Pancreas (tissue), 10 donors: ENCODE data around the gene FHOD3. TPM values are rescaled to one million over a fixed set of nuclear protein-coding genes. Genes with fewer than 3 reads are reported as not detected.

Experiments used
- ATAC-seq, 4 donors: fragments of 200-7000 bp; cut with Tn5 transposase; one replicate each; pipeline versions ENCODE4 v1.8.0 to v1.9.1; 2020; ENCODE audit warnings: mild to moderate bottlenecking in 4 of 4, moderate library complexity in 4 of 4
- DNase-seq, 6 donors: peaks; one replicate each; pipeline ENCODE4 v3.0.0-alpha.2; 2020
- FAIRE-seq: peaks from 2 replicates; lab custom pipeline; 2012; peaks lifted over from hg19 to GRCh38; lab: Jason Lieb, UNC
- H3K27ac ChIP-seq, 4 donors: fragments of 200-600 bp; sonication (generic); 1 replicate in 3 of 4; 2 replicates in 1 of 4; pipeline versions ENCODE4 v1.5.0 to v1.8.0; 2020
- H3K27me3 ChIP-seq, 4 donors: fragments of 200-600 bp; one replicate each; pipeline ENCODE4 v1.8.0; 2021
- H3K36me3 ChIP-seq, 3 donors: fragments of 200-600 bp; sonication (generic) in 1 of 3; one replicate each; pipeline versions ENCODE4 v1.5.0 to v1.8.0; 2020 to 2021
- H3K4me1 ChIP-seq, 3 donors: fragments of 200-600 bp; one replicate each; pipeline ENCODE4 v1.8.0; 2021
- H3K4me3 ChIP-seq, 4 donors: fragments of 200-600 bp; sonication (generic) in 2 of 4; one replicate each; pipeline versions ENCODE4 v1.5.0 to v1.8.0; 2020 to 2021
- H3K9me3 ChIP-seq, 4 donors: fragments of 200-600 bp; one replicate each; pipeline ENCODE4 v1.8.0; 2021
- WGBS, 2 donors: extraction: QIAGEN DNeasy Blood & Tissue Kit; methylation state at CpG; one replicate each; pipeline ENCODE4 v1.1.7; 2013; 5-methylcytosine and 5-hydroxymethylcytosine counted together
- intact Hi-C, 3 donors: fragments of 100-400 bp; cut with DNase I; formaldehyde crosslinking; loops; one replicate each; pipeline versions ENCODE4 v1.11.1 to v1.14.2; 2022
- polyA plus RNA-seq, 2 donors: library from polyadenylated mRNA; stranded (reverse); fragments of 200-250 nt; gene quantifications; one replicate each; pipeline ENCODE4 v1.2.3, GENCODE V29; 2013
- total RNA-seq, 6 donors: library from RNA; stranded (reverse); fragmentation: NEBNext Ultra II Directional in 4 of 6; extraction: Animal tissue kit (Norgen Biotek cat#: 25700) in 4 of 6; gene quantifications; one replicate each; pipeline versions ENCODE4 v1.2.1 to v1.2.4, GENCODE V29; 2021 to 2023
- TF ChIP-seq, protein P1 (sequence below), 4 donors: fragments of 200-600 bp; sonication (generic) in 3 of 4; IDR thresholded peaks; one replicate each; pipeline versions ENCODE4 v1.5.0 to v1.8.0; 2021; ENCODE audit warnings: antibody characterized with exemption in 4 of 4
- donor health status: healthy with polysubstance abuse.
- donor health status: DM: no; HTN: no; CAD: no; lungs with moderate emphysema.
- donor health status: DM: no; HTN: no; CAD: no.
- donor health status: control.
- donor health status: control.
- donor health status: Bipolar disorder and iron deficiency.
- donor health status: DM: yes; HTN: yes; CAD: no.
- donor health status: DM: no; HTN: no; CAD: no.
- donor health status: DM: no; HTN: no; CAD: no.
- donor health status: DM: yes; HTN: yes; CAD: no.

FHOD3 gene
- total and polyA plus RNA-seq, 8 donors = 0.25 to 4.3 (median 1.2) TPM

DNA sequence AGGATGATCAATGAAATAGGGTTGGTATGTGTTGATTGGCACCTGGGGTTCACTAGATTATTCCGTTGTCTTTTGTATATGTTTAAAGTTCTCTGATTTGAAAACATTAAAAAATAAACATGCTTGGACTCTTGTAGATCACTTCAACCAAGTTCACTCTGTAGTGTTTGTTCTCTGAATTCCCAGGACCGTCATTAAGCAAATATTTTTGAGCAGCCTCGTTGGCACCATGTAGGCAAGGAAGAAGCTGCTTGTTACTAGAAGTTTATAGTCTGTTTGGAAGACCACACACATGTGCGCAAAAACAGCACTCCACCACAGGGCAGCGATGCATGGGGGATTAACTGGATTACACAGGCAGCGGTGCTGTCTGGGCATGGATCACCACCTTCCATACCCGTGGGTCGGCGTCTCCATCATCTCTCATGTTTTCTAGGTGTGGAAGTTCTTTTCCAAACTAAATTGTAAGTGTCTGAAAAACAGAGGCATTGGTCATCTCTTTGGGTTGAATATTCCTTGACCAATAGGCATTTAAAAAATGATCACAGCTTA is 212.2 kb downstream of the FHOD3 start:
- TF ChIP-seq, protein P1, sequence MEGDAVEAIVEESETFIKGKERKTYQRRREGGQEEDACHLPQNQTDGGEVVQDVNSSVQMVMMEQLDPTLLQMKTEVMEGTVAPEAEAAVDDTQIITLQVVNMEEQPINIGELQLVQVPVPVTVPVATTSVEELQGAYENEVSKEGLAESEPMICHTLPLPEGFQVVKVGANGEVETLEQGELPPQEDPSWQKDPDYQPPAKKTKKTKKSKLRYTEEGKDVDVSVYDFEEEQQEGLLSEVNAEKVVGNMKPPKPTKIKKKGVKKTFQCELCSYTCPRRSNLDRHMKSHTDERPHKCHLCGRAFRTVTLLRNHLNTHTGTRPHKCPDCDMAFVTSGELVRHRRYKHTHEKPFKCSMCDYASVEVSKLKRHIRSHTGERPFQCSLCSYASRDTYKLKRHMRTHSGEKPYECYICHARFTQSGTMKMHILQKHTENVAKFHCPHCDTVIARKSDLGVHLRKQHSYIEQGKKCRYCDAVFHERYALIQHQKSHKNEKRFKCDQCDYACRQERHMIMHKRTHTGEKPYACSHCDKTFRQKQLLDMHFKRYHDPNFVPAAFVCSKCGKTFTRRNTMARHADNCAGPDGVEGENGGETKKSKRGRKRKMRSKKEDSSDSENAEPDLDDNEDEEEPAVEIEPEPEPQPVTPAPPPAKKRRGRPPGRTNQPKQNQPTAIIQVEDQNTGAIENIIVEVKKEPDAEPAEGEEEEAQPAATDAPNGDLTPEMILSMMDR (IDR thresholded peaks at IDR 0.05) = no peak
- intact Hi-C loops = no loop called here
- DNase-seq (no peak), FAIRE-seq (no peak), ATAC-seq (no peak)
- WGBS, 2 donors = 60 to 75% methylated on average over 9 of the region's 9 CpGs
- Histone ChIP-seq H3K27me3 (no peaks in the 10 kb centered on the region), H3K9me3 (no peaks in the 10 kb centered on the region), H3K36me3 (no peaks in the 10 kb centered on the region), H3K4me3 (no peak overlapping the region), H3K4me1 (peaks cover 0 to 3% (median 0%) of the 10 kb centered on the region in 3 donors), H3K27ac (no peak overlapping the region)

DNA sequence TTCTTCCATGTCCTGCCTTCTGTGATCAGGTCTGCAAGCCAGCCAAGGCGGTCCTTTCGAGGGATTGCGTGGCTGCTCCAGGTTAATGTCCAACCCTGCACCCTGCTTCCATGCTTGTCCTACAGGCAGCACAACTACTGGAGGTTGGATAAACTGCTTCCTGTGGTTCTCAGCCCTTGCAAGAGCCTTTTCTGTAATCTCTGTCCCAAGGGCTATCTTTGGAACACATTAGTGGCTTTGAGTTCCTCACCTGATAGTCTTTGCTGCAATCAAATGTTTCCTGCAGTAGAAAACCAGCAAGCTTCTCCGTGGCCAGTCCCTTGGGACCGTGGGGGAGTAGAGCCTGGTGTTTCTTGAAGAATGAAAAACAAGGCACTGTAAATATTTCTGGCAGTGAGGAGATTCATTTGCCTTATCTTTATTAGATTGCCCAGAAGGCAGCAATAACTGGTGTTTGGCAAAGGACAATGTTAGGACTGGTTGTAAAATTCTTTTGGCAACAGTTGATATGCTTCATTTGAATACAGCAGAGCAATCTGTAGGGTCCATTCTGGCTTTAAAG is 214.4 kb downstream of the FHOD3 start:
- TF ChIP-seq, protein P1 (IDR thresholded peaks at IDR 0.05) = no peak
- no peak overlapping the region for H3K27ac ChIP-seq

DNA sequence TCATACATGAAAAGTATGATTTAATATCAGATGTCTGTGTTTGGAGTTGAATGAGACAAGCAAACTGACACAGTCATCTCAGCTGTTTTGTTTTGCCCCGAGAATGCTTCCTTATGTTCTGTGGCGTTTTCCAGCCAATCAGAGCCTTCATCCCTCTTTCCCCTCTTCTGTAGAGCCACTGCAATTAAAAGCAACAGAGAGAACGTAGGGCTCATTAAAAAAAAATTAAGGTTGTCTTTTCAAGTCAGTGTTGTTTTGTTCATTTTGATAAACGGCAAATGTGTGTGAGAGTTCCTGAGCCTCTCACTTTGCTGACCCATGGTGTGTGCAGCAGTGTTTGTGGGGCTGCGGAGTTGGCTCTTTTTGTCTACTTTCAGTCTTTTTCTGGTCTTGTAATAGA is 216.0 kb downstream of the FHOD3 start:
- no peak for FAIRE-seq
- intact Hi-C loops = no loop called here
- TF ChIP-seq, protein P1 (IDR thresholded peaks at IDR 0.05) = no peak

More for the DNA sequence above, 214.4 kb downstream of the FHOD3 start:
- Histone ChIP-seq H3K27me3 (no peaks in the 10 kb centered on the region), H3K9me3 (no peaks in the 10 kb centered on the region), H3K4me3 (no peak overlapping the region), H3K4me1 (peaks cover 0 to 3% (median 0%) of the 10 kb centered on the region in 3 donors), H3K36me3 (no peaks in the 10 kb centered on the region)
- no peak for DNase-seq
- FAIRE-seq = no peak
- peak in 3 of 4 donors; percentile 14 to 53 (median 31) for ATAC-seq
- intact Hi-C loops = no loop called here
- WGBS, 2 donors = 62 to 69% methylated on average over 5 of the region's 5 CpGs

DNA sequence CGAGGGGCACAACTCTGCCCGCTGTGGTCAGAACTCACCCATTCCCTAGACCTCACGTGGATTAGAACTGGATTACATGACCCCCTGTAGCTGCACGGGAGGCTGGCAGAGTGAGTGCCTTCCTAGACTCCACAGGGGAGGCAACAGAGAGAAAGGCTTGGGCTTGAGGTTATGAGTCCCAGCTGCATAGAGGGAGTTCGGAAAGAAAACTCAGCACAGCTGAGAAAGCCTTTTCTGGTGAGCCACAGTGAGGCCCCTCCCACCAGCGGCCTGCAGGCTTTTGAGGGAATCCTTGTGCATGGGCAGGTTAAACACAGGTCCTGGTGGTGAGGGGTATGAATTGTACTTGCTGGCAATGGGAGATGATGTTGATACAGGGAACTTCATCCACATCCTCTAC is 217.3 kb downstream of the FHOD3 start:
- FAIRE-seq = no peak
- 89 to 93% methylated on average over 6 of the region's 6 CpGs for WGBS, 2 donors

More for the DNA sequence above, 216.0 kb downstream of the FHOD3 start:
- H3K27me3 ChIP-seq = no peaks in the 10 kb centered on the region
- H3K4me3 ChIP-seq = no peak overlapping the region
- no peak overlapping the region for H3K27ac ChIP-seq
- ATAC-seq (no peak), DNase-seq (no peak)
- H3K36me3 ChIP-seq = no peaks in the 10 kb centered on the region
- no peaks in the 10 kb centered on the region for H3K9me3 ChIP-seq
- peaks cover 0 to 3% (median 0%) of the 10 kb centered on the region in 3 donors for H3K4me1 ChIP-seq
- 60 to 65% methylated on average over 5 of the region's 5 CpGs for WGBS, 2 donors

More for the DNA sequence above, 217.3 kb downstream of the FHOD3 start:
- Histone ChIP-seq H3K4me1 (peaks cover 0 to 3% (median 0%) of the 10 kb centered on the region in 3 donors), H3K36me3 (no peaks in the 10 kb centered on the region), H3K27me3 (no peaks in the 10 kb centered on the region), H3K27ac (no peak overlapping the region), H3K4me3 (no peak overlapping the region), H3K9me3 (no peaks in the 10 kb centered on the region)
- TF ChIP-seq, protein P1 (IDR thresholded peaks at IDR 0.05) = no peak
- intact Hi-C loops = no loop called here
- no peak for ATAC-seq
- DNase-seq = no peak
